GM19099 (cell line): Measurements from ENCODE around the gene PRMT3.
A peak's percentile ranks its signal among the peaks of the same experiment; 100 is the strongest.

ENCODE experiments used
- POLR2A ChIP-seq: IDR thresholded peaks from 3 replicates; pipeline ENCODE4 v1.6.1; 2011; ENCODE audit warnings: low read depth; ENCODE audit not compliant: insufficient read length; ENCODE audit errors: extremely low read depth

Gene PRMT3

DNA sequence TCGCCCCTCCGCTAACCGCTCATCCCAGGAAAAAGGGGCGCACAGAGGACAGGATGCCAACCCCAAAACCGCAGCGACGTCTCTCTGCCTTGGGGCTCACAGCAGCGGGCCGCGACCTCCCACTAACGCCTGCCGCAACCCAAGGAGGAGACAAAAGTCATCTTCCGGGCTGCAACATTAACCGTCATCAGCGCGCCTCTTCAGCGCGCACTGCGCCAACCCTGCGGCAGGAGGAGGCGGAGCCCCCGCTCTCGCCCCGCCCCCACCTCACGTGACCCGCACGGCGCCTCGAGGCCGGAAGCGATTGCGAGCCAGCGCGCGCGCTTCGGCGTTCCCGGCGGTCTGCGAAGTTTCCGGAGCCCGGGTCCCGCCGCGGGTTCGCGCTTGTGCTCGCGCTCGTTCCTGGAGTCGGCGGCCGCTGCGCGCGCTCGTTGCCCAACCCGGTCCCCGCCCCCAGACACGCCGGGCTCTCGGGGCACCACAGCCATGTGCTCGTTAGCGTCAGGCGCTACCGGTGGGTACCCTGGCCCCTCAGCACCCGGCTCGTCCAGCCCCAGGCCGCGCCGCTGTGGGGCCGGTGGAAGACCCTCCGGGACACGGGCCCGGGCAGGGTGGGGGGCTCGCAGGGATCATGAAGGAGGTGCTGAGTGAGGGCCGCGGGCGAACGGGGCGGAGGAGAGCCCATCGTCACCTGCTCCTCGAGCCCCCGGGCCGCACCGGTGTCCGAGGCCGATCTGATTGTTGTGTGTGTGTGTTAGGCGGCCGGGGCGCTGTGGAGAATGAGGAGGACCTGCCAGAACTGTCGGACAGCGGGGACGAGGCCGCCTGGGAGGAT is at the start of gene PRMT3:
Gene PRMT3, plus strand, starts transcription at position 456 of the 835 bp plus-strand sequence. Its CDS starts 31 bp downstream, at position 487.
- peak; percentile 97 for TF ChIP-seq POLR2A

DNA sequence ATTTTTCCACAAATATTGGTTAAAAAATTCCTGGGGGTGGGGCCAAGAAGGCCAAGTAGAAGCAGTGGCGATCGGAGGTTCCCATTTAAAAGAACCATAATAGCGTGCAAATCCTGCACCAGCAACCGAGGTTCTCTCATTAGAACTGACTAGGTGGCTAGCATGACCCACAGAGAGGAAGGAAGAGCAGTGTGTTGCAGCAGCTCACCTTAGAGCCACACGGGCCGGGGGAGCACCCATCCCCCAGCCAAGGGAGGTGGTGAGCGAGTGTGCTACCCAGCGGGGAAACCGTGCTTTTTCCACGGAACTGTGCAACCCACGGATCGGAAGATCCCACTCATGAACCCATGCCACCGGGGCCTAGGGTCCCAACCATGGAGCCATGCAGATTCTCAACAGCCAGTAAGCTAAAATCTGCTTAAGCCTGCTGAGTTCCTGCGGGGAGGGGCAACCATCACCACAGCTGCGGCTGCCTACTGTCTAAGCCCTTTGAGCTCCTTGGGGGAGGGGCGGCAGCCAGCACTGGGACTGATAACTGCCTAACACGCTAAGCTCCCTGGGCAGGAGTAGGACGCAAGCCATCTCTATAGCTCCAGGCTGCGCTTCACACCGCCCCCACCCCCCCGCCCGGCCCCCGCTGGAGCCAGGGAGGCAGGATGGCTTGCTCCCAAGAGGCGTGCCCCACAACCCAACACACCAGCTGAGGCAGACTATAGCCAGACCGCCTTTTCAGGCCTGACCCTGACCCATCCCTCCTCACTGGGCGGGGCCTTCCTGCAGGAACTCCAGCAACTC is 45.0 kb upstream of the PRMT3 start:
- TF ChIP-seq POLR2A: no peak

DNA sequence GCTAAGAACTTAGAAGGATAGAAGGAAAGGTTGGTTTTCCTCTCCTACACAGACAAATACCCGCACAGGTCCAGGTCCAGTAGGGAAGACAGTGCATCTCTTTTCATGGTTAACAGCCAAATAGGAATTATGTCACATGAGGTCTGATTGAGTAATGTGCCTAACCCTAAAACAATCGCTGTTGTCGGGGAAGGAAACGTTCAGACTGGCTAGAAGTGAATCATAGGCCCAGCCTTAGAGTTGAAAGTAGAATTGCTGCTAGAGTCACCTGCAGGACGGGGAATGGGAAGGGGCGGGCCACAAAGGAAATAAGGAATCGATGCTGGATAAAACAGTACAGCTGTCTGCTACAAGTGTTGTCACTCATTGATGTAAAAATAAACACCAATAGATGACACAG is 36.4 kb upstream of the PRMT3 start:
- TF ChIP-seq POLR2A: no peak

DNA sequence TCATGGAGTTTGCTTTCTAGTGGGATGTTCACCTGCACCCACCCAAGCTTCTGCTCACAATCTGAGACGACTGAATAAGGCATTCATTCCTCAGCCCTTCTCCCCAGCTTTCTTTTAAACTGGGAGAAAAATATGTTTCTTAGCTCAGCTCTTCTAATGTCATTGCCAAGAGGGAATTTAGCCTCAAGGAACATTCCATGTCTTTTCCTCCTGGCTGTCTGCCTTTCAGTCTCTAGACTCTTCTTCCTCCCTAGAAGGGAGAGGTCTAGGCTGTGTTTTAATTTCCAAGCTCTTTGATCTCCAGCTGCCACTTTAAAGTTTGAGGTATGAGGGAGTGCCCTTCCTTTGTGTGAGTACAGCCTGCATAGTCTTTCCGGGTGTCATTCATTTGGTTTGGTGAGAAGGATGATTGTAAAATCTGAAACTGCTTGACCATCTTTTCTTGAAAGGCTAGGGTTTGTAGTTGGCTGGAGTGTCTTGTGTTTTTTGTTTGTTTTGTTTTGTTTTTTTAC is 35.7 kb upstream of the PRMT3 start:
- TF ChIP-seq POLR2A: no peak

DNA sequence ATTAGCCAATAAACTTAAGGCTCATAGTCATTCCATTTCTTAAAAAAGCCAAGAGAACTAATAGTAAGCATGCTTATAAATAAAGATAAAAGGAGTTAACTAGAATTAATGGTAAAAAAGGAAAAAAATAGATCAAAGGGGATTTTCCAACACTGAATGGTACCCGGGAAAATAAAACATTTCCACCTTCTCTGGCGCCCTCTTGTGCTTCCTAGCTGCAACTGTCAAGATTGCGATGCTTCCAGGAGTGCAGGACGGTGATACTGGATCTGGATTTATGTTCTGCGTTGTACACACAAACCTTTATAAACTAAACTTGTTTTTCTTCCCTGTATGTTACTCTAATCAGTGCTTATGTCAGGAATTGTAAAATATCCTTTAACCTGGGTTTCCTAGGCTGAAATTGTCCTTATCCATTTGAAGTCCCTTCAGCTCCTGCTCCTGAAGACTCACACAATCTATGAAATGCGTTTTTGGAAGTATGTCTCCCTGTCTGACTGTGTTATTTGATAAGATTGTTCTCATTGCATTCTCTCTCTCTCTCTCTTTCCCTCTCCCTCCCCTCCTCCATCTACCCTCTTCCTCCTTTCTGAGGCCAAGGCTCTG is 33.6 kb upstream of the PRMT3 start:
- TF ChIP-seq POLR2A: no peak

DNA sequence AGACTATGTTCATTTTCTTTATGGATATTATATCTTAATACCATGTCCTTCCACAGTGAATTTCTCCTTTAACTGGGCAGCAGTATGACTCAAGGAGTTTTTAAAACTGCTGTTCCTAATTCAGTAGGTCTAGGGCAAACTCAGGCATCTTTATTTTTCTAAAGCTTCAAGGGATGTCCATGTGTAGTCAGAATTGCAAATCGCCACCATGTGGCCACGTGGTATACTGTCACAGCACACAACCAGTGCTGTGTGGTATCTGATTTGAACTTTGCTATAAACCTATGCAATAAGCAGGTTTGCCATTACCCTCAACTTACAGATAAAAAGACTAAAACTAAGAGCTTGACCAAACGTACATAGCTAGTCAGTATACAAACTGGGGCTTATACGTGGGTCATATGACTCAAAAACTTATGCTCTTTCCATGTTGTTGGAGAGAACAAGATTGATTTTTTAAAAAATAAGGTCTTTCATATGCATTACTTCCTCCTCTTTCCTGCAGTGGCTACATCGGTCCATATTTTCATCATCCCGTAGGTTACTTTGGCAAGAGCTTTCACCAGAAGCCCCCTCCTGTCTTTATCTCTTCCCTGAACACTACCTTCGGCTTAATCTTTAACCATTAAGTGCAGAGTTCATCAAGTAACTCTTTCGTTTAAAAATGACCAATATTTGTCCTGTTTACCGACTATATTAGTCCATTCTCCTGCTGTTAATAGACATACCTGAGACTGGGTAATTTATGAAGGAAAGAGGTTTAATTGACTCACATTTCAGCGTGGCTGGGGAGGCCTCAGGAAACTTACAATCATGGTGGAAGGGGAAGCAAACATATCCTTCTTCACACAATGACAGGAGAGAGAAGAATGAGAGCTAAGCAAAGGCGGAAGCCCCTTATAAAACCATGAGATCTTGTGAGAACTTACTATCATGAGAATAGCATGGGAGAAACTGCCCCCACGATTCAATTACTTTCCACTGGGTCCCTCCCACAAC is 32.0 kb upstream of the PRMT3 start:
- no peak for TF ChIP-seq POLR2A

DNA sequence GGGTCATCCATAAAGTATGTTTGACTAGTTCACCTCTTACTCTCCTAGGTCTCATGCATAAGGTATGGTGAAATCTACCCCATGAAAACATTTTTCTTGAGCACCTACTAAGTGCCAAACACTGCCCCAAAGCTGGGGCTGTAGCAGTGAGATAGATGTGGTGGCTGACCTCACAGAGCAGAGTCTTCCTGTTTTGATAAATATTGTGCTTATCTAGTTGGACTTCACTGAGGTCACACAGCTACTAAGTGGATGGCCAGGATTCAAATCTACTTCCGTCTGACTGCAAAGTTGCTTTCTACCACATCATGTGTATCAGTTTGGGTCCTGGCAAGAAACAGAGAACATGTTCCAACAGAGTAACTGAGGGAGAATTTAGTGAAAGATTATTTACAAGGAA is 30.4 kb upstream of the PRMT3 start:
- TF ChIP-seq POLR2A: no peak

DNA sequence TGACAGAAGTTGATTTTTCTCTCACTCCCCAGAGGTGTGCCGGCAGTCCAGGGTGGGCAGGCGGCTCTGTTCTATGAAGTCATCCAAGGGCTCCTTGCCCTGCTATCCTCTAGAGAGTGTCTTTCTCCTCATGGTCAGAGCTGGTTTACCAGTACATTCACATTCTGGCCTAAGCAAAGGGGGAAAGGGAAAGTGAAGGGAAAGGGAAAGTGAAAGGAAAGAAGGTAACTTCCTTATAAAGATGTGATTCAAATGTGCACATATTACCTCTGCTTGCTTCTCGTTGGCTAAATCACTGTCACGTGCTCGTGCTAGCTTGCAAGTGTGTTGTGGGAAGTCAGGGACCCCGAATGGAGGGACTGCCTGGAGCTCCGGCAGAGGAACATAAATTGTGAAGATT is 26.9 kb upstream of the PRMT3 start:
- TF ChIP-seq POLR2A: no peak

DNA sequence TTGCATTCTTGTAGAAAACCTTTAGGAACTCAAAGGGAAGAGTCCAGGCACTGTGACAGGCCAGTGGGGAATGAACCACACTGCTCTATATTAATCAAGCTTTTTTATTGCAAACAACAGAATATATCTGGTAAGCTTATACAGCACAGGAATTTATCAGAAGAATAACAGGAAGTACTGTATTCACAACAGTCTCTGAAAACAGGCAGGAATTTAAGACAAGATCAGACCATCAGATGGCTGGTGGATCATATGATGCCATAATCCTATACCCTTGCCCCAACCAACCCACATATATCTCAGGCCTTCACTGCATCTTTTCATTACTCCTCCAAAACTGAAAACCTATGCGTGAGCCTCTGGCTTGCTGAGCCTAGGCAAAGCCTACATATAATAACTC is 25.0 kb upstream of the PRMT3 start:
- no peak for TF ChIP-seq POLR2A

DNA sequence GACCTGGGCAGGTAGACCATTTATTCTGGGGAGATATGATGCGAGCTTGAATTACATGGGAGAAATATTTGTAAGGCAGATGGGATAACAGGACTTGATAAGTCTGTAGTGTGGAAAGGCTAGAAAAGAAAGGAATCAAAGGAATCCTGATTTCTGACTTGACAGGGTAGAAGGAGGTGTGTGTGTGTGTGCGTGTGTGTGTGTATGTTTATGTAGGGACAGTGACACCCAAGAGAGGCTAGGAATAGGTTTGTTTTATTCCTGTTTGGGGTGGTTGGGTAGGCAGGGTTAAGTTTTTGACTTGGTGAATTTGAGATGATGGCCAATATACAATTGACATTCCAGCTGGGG is 24.4 kb upstream of the PRMT3 start:
- TF ChIP-seq POLR2A: no peak

DNA sequence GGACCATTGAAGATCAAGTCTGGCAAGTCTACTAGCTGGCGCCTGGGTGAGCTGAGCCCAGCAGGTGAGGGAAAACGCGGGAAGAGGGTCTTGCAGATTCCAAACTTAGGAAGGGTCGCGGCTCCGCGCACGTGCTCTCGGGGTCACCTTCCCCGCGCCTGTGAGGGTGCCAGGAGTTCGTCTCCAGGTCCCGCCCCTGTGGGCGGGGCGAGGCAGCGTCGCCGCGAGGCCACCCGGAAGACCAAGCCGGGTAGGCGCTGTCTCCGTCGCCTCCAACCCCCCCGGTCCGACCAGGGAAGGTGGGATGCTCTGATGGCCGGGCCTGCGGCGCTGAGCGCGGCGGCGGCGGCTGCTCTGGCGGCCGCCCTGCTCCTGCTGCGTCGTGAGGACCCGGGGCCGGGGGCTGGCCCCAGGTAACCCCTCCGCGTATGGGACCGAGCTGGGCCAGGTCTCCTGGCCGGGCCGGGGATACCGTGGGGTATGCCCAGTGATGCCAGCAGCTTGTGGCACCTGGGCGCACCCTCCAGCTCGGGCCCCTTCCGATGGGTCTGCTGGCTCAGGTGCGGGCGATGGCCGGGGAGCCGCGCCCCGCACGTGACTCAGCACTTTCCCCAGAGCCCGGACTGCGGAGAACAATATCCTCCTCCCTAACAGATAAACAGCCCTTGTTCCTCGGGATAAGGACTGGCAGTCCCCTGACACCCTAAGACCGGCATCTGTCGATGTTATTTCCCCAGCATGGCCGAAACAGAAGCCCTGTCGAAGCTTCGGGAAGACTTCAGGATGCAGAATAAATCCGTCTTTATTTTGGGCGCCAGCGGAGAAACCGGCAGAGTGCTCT is 23.8 kb upstream of the PRMT3 start, which contains the start of gene HTATIP2:
Gene HTATIP2, plus strand, starts transcription at position 215 of the 841 bp plus-strand sequence. Its CDS starts 524 bp downstream, at position 739.
- peak; percentile 71 for TF ChIP-seq POLR2A

DNA sequence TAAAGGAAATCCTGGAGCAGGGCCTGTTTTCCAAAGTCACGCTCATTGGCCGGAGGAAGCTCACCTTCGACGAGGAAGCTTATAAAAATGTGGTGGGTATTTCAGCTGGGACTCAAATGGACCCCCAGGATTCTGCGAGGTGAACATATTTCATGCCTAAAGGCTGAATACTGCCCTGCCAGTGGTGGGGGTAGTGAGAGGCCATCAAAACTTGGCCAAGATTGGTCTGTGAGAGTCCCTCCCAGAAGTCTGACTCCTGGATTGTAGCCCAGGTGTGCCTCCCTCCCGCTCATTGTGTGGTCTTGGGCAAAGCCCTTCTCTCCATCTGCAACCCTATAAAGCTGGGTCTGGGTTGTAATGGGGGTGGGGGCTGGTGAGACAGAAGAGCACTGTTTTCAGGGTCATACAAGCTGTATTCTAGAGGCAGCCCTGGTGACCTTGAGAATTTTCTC is 23.1 kb upstream of the PRMT3 start:
- no peak for TF ChIP-seq POLR2A

DNA sequence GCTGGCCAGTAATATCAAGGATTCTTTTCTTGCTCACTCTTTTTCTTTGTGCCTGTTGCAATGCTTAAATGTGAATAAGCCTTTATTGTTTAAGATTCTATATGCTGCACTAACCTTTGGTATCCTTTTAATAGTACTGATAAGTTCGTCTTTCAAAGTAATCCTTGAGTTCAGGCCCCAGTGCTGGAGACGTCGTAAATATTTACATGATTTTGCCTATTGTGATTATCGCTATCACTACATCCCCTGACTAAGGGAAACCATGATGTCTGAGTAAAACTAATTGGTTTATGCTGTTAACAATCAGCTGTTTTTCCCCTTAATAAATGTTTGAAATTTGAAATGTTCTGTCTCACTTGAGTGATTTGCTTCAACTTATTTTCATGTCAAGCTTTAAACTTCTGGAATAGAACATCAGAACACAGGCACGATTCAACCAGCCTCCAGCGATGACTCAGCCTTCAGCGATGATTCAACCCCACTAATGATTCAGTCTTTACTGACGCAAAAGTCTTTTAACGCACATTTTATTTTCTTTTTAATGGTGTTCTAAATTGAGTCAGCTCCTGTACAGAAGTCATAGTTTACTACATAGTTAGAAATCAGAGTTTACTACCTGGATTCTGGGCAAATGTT is 20.1 kb upstream of the PRMT3 start:
- TF ChIP-seq POLR2A: no peak
